C4-2B (cell line): ENCODE data around the gene CST3.

ENCODE experiments used
- ZFX ChIP-seq: fragments of 450-650 bp; IDR thresholded peaks from 2 replicates; pipeline ENCODE4 v1.6.1; 2017
- TF ChIP-seq, protein P1 (sequence below): fragments of 450-650 bp; conservative IDR thresholded peaks from 2 replicates; pipeline ENCODE4 v1.5.1; 2017; ENCODE audit warnings: mild to moderate bottlenecking

DNA sequence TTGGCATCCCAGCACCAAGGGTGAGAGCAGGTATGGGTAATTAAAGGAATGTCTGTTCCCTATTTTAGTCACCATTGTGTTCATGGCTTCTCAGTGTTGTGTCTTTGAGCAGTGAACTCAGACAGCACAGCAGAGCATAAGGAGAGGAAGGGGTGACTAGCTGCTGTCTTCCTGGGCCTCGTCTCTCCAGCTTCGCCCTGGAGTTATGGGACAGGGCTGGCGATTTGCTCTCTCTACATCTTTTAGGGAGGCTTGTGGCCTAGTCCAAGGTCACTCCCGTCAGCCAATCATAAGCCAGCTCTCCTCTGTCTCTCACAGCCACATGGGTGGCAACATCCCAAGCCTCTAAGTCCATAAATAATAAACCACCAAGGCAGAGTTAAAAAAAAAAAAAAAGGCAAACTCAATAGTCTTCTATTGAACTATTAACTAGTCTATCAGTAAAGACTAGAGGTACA, 7.3 kb downstream of the CST3 start:
- TF ChIP-seq, protein P1, sequence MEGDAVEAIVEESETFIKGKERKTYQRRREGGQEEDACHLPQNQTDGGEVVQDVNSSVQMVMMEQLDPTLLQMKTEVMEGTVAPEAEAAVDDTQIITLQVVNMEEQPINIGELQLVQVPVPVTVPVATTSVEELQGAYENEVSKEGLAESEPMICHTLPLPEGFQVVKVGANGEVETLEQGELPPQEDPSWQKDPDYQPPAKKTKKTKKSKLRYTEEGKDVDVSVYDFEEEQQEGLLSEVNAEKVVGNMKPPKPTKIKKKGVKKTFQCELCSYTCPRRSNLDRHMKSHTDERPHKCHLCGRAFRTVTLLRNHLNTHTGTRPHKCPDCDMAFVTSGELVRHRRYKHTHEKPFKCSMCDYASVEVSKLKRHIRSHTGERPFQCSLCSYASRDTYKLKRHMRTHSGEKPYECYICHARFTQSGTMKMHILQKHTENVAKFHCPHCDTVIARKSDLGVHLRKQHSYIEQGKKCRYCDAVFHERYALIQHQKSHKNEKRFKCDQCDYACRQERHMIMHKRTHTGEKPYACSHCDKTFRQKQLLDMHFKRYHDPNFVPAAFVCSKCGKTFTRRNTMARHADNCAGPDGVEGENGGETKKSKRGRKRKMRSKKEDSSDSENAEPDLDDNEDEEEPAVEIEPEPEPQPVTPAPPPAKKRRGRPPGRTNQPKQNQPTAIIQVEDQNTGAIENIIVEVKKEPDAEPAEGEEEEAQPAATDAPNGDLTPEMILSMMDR, result no peak
- TF ChIP-seq ZFX, result no peak
